ENCODE results near the gene CACNG4. TPM values are rescaled to one million over a fixed set of nuclear protein-coding genes. Genes with fewer than 3 reads are reported as not detected.

Gene CACNG4
- total RNA-seq, 1 experiment from 2014 or later: 6.3 TPM

DNA sequence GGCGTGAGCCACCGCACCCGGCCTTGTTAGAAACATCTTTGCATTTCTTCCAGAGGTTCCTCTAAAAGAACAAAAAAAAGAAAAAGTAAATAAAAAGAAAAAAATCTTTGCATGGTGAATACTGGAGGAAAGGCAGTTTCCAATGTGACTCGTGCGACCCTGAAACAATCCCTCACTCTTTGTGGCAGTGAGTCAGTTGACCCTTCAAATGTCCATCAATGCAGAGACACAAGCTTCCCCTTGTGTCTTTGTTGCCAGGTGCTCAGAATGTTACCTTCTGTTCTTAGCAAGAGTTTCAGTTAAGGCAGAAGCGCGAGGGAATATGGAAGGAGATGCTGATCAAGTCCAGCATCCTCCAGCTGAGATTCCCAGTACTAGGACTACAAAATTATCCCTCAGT is 16.4 kb downstream of the CACNG4 start:
- Histone ChIP-seq H2AFZ (ENCODE audit: low read length) (no peak overlapping the region), H3K4me2 (ENCODE audit: insufficient read depth, insufficient read length, low read length) (no peak overlapping the region)

More for the DNA sequence above, 16.4 kb downstream of the CACNG4 start:
- no peak overlapping the region for H4K91ac ChIP-seq (ENCODE audit: insufficient read length, low read depth, low read length)
- no peak overlapping the region for H3K4me3 Mint-ChIP-seq
- no peaks in the 10 kb centered on the region; the same call in 1 of the 2 replicates for H3K4me1 ChIP-seq (ENCODE audit: insufficient read depth, low read length)
- H3K56ac ChIP-seq (ENCODE audit: insufficient read length, low read depth, low read length): no peak overlapping the region
- H2BK12ac ChIP-seq (ENCODE audit: insufficient read length, low read depth, low read length): no peak overlapping the region
- H3K23ac ChIP-seq (ENCODE audit: insufficient read length, low read depth, low read length): no peak overlapping the region
- H2BK20ac ChIP-seq (ENCODE audit: low read depth, low read length, poor library complexity, severe bottlenecking): no peak overlapping the region
- no peak overlapping the region for H3K4ac ChIP-seq (ENCODE audit: low read depth, low read length)
- no peaks in the 10 kb centered on the region for H3K23me2 ChIP-seq (ENCODE audit: insufficient read length, low read depth, low read length, poor library complexity, severe bottlenecking)
- no peak for DNase-seq
- H3K27me3 ChIP-seq (ENCODE audit: insufficient read depth, low read length): no peaks in the 10 kb centered on the region
- H3K9me3 ChIP-seq (ENCODE audit: control insufficient read depth, low read depth, low read length): no peaks in the 10 kb centered on the region
- no peak overlapping the region for H2BK120ac ChIP-seq (ENCODE audit: low read depth, low read length, poor library complexity, severe bottlenecking)
- no peaks in the 10 kb centered on the region; a peak in 1 of 7 replicates for H3K36me3 Mint-ChIP-seq (ENCODE audit: insufficient read depth in 1 of 3, low read depth in 3 of 3)
- no peaks in the 10 kb centered on the region for H3K79me2 ChIP-seq (ENCODE audit: insufficient read depth, low read length)
- H4K8ac ChIP-seq (replicated peaks; ENCODE audit: insufficient read length, low read depth, low read length): no peak overlapping the region
- H3K18ac ChIP-seq (ENCODE audit: insufficient read length, low read depth, low read length): no peak overlapping the region
- H4K5ac ChIP-seq (ENCODE audit: insufficient read length, low read depth, low read length): no peak overlapping the region
- H2BK15ac ChIP-seq (ENCODE audit: low read depth, low read length): no peak overlapping the region
- no peaks in the 10 kb centered on the region for H3K79me1 ChIP-seq (ENCODE audit: insufficient read depth, low read depth, low read length, poor library complexity, severe bottlenecking)
- H3K4me1 Mint-ChIP-seq: peaks cover 12 to 21% of the 10 kb centered on the region in 2 experiments
- H3K9ac ChIP-seq (ENCODE audit: extremely low read depth, insufficient read length, low read length): no peak overlapping the region
- no peak overlapping the region for H3K14ac ChIP-seq (ENCODE audit: insufficient read depth, low read length)
- no CpG with 5 or more reads among the region's 7 CpGs for WGBS (ENCODE audit: extremely low coverage, insufficient read length, low lambda C conversion rate)
- no peaks in the 10 kb centered on the region for H4K20me1 ChIP-seq (ENCODE audit: control insufficient read depth, insufficient read depth, insufficient read length)
- H3K27me3 Mint-ChIP-seq (ENCODE audit: low read depth): peaks cover 3% of the 10 kb centered on the region
- no peak overlapping the region for H3K27ac Mint-ChIP-seq
- TF ChIP-seq, protein P1, sequence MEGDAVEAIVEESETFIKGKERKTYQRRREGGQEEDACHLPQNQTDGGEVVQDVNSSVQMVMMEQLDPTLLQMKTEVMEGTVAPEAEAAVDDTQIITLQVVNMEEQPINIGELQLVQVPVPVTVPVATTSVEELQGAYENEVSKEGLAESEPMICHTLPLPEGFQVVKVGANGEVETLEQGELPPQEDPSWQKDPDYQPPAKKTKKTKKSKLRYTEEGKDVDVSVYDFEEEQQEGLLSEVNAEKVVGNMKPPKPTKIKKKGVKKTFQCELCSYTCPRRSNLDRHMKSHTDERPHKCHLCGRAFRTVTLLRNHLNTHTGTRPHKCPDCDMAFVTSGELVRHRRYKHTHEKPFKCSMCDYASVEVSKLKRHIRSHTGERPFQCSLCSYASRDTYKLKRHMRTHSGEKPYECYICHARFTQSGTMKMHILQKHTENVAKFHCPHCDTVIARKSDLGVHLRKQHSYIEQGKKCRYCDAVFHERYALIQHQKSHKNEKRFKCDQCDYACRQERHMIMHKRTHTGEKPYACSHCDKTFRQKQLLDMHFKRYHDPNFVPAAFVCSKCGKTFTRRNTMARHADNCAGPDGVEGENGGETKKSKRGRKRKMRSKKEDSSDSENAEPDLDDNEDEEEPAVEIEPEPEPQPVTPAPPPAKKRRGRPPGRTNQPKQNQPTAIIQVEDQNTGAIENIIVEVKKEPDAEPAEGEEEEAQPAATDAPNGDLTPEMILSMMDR (conservative IDR thresholded peaks at IDR 0.05): no peak
- no peaks in the 10 kb centered on the region for H3K9me3 Mint-ChIP-seq
- no peak overlapping the region for H3K27ac ChIP-seq (ENCODE audit: insufficient read length, low read depth, low read length)
- H3T11ph ChIP-seq (ENCODE audit: low read length): no peak overlapping the region
- H2BK5ac ChIP-seq (ENCODE audit: insufficient read length, low read length): no peak overlapping the region
- no peak overlapping the region for H2AK5ac ChIP-seq (ENCODE audit: insufficient read length, low read length)

Measured in H9 (cell line).